ENCODE measurements around the gene LILRB1.

Gene LILRB1

GRCh38 chr19:54600212-54600611 is 30.1 kb upstream of the LILRB1 start:
- Histone ChIP-seq H2AFZ (no peak overlapping the region), H3K27me3 (ENCODE audit: control insufficient read depth, insufficient read depth, low read length) (no peaks in the 10 kb centered on the region), H3K4me2 (ENCODE audit: low read length) (no peak overlapping the region), H3K9ac (no peak overlapping the region), H3K79me2 (no peaks in the 10 kb centered on the region), H3K4me3 (ENCODE audit: low read depth, low read length) (no peak overlapping the region), H3K27ac (no peak overlapping the region), H3K9me3 (ENCODE audit: control insufficient read depth, low read length) (no peaks in the 10 kb centered on the region), H3K4me1 (no peaks in the 10 kb centered on the region), H3K36me3 (ENCODE audit: control insufficient read depth, insufficient read depth, low read length) (no peaks in the 10 kb centered on the region)
- TF ChIP-seq, protein P1, sequence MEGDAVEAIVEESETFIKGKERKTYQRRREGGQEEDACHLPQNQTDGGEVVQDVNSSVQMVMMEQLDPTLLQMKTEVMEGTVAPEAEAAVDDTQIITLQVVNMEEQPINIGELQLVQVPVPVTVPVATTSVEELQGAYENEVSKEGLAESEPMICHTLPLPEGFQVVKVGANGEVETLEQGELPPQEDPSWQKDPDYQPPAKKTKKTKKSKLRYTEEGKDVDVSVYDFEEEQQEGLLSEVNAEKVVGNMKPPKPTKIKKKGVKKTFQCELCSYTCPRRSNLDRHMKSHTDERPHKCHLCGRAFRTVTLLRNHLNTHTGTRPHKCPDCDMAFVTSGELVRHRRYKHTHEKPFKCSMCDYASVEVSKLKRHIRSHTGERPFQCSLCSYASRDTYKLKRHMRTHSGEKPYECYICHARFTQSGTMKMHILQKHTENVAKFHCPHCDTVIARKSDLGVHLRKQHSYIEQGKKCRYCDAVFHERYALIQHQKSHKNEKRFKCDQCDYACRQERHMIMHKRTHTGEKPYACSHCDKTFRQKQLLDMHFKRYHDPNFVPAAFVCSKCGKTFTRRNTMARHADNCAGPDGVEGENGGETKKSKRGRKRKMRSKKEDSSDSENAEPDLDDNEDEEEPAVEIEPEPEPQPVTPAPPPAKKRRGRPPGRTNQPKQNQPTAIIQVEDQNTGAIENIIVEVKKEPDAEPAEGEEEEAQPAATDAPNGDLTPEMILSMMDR (IDR thresholded peaks at IDR 0.05): no peak

DNA sequence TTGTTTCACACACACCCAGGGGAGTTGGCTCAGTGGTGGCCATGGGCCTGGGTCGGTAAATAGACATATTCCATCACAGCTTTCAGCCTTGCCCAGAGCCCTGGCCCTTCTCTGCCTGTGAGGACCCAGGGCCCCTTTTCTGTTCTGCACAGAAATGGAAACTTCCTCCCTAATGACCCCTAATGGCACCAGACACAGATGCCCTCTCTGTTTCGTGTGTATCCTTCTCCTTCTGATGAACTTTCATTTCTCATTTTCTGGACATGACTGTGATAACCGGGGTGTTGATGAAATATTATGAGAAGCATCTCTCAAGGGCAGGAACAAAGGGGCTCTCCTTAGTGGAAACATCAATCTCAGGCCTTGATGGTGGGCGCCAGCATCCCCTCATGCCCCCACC is 24.1 kb upstream of the LILRB1 start:
- TF ChIP-seq, protein P1 (IDR thresholded peaks at IDR 0.05): no peak
- no peaks in the 10 kb centered on the region for H3K36me3 ChIP-seq (ENCODE audit: control insufficient read depth, insufficient read depth, low read length)
- H3K4me2 ChIP-seq (ENCODE audit: low read length): no peak overlapping the region
- H3K27me3 ChIP-seq (ENCODE audit: control insufficient read depth, insufficient read depth, low read length): no peaks in the 10 kb centered on the region
- H3K27ac ChIP-seq: no peak overlapping the region
- H3K4me3 ChIP-seq (ENCODE audit: low read depth, low read length): no peak overlapping the region
- no peaks in the 10 kb centered on the region for H3K4me1 ChIP-seq
- H3K79me2 ChIP-seq: no peaks in the 10 kb centered on the region
- no peaks in the 10 kb centered on the region for H3K9me3 ChIP-seq (ENCODE audit: control insufficient read depth, low read length)
- H3K9ac ChIP-seq: no peak overlapping the region
- H2AFZ ChIP-seq: no peak overlapping the region

DNA sequence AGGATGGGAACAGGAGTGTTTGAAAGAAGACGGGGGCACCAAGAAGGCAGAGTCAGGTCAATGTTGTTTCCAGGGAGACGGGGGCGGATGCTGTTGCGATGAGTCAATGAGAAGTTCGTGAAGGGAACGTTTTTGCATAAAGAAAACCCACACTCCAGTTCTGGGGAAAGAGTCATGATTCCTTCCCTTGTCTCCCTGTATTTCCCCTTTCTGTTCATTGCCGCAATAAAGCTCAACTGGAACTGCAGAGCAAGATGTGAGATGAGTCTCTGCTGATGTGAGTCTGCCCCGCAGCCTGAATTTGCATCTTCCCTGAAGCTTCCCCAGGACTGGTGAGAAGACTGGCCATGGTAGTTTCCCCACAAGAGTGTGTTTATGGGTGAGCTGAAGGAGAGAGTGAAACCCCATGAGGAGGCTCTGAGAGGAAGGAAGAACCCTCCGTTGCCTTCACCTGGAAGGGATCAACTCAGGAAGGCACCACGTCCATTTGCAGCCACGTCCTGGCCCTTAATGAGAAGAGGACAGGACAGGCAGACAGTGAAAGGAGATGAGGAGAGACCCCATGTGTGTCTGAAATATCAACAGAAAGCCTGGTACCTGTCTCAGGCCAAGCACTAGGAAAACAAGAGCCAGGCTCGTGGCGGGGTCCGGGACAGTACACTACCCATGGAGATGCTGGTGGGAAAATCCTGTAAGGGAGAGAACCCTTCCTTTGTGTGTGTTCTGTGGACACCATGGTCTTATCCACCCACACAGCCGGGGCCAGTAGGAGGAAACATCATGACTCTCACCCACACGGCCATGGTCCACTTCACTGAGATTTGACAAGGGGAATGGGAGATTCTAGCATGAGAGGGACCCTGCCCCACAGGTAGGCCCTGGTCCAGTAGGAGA is 23.1 kb upstream of the LILRB1 start:
- Histone ChIP-seq H3K4me3 (ENCODE audit: low read depth, low read length) (no peak overlapping the region), H3K27me3 (ENCODE audit: control insufficient read depth, insufficient read depth, low read length) (no peaks in the 10 kb centered on the region), H3K9ac (no peak overlapping the region), H3K27ac (no peak overlapping the region), H3K4me1 (no peaks in the 10 kb centered on the region), H3K4me2 (ENCODE audit: low read length) (no peak overlapping the region), H3K36me3 (ENCODE audit: control insufficient read depth, insufficient read depth, low read length) (no peaks in the 10 kb centered on the region), H3K79me2 (no peaks in the 10 kb centered on the region), H3K9me3 (ENCODE audit: control insufficient read depth, low read length) (no peaks in the 10 kb centered on the region), H2AFZ (no peak overlapping the region)
- TF ChIP-seq, protein P1 (IDR thresholded peaks at IDR 0.05): no peak

GRCh38 chr19:54607785-54608150 is 22.5 kb upstream of the LILRB1 start:
- TF ChIP-seq, protein P1 (IDR thresholded peaks at IDR 0.05): no peak
- Histone ChIP-seq H3K9me3 (ENCODE audit: control insufficient read depth, low read length) (no peaks in the 10 kb centered on the region), H3K27ac (no peak overlapping the region)

DNA sequence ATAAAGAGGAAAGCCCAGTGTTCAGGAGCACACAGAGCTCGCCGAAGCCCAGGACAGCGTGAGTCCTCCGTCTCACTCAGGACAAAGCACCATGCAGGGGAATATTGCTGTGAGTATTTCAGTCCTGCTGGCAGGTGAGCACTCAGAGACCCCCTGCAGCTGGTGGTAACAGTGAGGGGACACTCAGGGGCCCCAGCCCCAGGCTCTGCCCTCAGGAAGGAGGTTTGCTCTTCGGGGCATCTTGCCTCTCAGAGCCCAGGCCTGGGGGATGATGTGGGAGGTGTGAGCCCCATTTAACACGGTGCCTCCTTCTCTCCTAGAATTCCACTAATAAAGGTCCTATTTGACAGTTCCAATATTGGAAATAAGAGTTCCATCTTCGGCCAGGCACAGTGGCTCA is 22.1 kb upstream of the LILRB1 start:
- Histone ChIP-seq H3K9me3 (ENCODE audit: control insufficient read depth, low read length) (no peaks in the 10 kb centered on the region), H3K4me2 (ENCODE audit: low read length) (no peak overlapping the region), H3K9ac (no peak overlapping the region), H3K4me3 (ENCODE audit: low read depth, low read length) (no peak overlapping the region), H3K4me1 (no peaks in the 10 kb centered on the region), H3K36me3 (ENCODE audit: control insufficient read depth, insufficient read depth, low read length) (no peaks in the 10 kb centered on the region), H3K79me2 (no peaks in the 10 kb centered on the region), H3K27me3 (ENCODE audit: control insufficient read depth, insufficient read depth, low read length) (no peaks in the 10 kb centered on the region), H3K27ac (no peak overlapping the region), H2AFZ (no peak overlapping the region)
- TF ChIP-seq, protein P1 (IDR thresholded peaks at IDR 0.05): no peak

More at GRCh38 chr19:54607785-54608150, 22.5 kb upstream of the LILRB1 start:
- Histone ChIP-seq H3K36me3 (ENCODE audit: control insufficient read depth, insufficient read depth, low read length) (no peaks in the 10 kb centered on the region), H3K4me3 (ENCODE audit: low read depth, low read length) (no peak overlapping the region), H3K79me2 (no peaks in the 10 kb centered on the region), H3K4me1 (no peaks in the 10 kb centered on the region), H3K27me3 (ENCODE audit: control insufficient read depth, insufficient read depth, low read length) (no peaks in the 10 kb centered on the region), H3K4me2 (ENCODE audit: low read length) (no peak overlapping the region), H2AFZ (no peak overlapping the region), H3K9ac (no peak overlapping the region)

Data from parathyroid adenoma (tissue), 2 donors.